Astrocyte (in vitro differentiated cells and primary cell): ENCODE results near the gene FAXC.

Experiments used
- EZH2 ChIP-seq: IDR thresholded peaks from 2 replicates; pipeline ENCODE4 v1.6.1; 2012; ENCODE audit warnings: mild to moderate bottlenecking, low read length, inconsistent platforms; ENCODE audit not compliant: insufficient read depth
- TF ChIP-seq, protein P1 (sequence below): IDR thresholded peaks from 2 replicates; pipeline ENCODE4 v1.5.1; 2011; ENCODE audit warnings: low read depth, mild to moderate bottlenecking, inconsistent platforms, low read length, moderate library complexity; ENCODE audit not compliant: insufficient read depth

- TF ChIP-seq, protein P1, sequence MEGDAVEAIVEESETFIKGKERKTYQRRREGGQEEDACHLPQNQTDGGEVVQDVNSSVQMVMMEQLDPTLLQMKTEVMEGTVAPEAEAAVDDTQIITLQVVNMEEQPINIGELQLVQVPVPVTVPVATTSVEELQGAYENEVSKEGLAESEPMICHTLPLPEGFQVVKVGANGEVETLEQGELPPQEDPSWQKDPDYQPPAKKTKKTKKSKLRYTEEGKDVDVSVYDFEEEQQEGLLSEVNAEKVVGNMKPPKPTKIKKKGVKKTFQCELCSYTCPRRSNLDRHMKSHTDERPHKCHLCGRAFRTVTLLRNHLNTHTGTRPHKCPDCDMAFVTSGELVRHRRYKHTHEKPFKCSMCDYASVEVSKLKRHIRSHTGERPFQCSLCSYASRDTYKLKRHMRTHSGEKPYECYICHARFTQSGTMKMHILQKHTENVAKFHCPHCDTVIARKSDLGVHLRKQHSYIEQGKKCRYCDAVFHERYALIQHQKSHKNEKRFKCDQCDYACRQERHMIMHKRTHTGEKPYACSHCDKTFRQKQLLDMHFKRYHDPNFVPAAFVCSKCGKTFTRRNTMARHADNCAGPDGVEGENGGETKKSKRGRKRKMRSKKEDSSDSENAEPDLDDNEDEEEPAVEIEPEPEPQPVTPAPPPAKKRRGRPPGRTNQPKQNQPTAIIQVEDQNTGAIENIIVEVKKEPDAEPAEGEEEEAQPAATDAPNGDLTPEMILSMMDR = no peak
- no peak for TF ChIP-seq EZH2
These were observed 99.0 kb downstream of the FAXC start for GRCh38 chr6:99250476-99250875.
